Measurements from ENCODE around the gene CDH23.
A peak's percentile ranks its signal among the peaks of the same experiment; 100 is the strongest.

The CDH23 gene

DNA sequence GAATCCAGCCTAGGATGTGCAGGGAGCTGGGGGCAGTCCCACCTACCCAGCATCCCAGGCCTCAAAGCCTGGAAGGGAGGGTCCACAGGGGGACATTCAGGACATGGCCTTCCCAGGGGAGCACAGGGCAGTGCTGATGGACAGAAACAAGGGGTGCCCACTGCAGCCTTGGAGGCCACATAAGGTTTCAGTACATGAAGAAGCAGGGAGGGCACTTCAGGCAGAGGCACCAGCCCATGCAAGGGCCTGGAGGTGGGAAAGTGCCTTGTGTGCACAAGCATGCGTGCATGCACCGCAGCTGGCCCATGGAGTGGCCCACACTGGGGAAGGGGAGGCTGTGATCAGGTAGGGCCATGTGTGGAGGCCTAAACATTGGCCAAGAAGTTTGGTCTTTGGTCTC, 313.8 kb downstream of the CDH23 start:
- 0 out of 2 replicates have a peak overlapping the region, but pooled peaks have one; percentile 22 for H3K27ac ChIP-seq
- ChIA-PET POLR2A (ENCODE audit: low non-redundant PET) (no interaction called here), CTCF (interaction anchor here (2.5 kb wide), 1 partner anchor 10 kb away, joined by 7 read pairs; no protein-coding TSS in a partner anchor)
- no peak for TF ChIP-seq CTCF (conservative IDR thresholded peaks at IDR 0.05; ENCODE audit: low read depth)
- DNase-seq (ENCODE audit: low spot score): no peak

DNA sequence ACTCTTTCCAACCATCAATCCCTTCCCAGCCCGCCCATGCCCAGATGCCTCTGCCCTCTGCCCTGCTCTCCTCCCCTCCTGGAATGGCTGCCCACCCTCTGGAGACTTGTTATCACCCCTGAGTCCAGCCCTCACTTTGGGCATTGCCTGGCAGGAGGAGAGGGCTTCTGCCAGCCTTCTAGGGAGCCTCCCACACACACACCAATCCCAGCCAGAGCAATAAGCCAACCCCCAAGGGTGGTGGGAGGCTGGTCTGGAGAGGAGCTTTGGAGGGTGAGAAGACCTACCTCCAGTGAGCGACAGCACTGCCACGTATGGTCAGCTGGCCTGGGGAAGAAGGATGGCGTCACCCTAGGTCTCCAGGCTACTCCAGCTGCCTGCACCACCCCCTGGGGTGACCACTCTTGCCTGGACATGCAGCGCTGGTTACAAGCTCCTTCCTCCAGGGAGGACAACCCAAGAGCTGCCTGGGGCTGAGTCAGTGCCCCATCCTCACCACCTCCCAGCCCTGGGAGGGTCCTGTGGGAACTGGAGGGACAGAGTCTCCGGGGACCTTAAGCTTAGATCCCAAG, 314.4 kb downstream of the CDH23 start:
- ChIA-PET POLR2A (ENCODE audit: low non-redundant PET) (no interaction called here), CTCF (interaction anchor here (0.6 to 2.5 kb wide), 3 partner anchors 10 to 185 kb away, joined by 3 to 7 read pairs (median 6); no protein-coding TSS in a partner anchor)
- DNase-seq (ENCODE audit: low spot score): no peak
- no peak for TF ChIP-seq CTCF (conservative IDR thresholded peaks at IDR 0.05; ENCODE audit: low read depth)
- H3K27ac ChIP-seq: peak overlapping the region; percentile 22

GRCh38 chr10:71712170-71712569, 315.4 kb downstream of the CDH23 start:
- POLR2A ChIA-PET (ENCODE audit: low non-redundant PET): no interaction called here
- no peak for TF ChIP-seq CTCF (conservative IDR thresholded peaks at IDR 0.05; ENCODE audit: low read depth)
- CTCF ChIA-PET: interaction anchor here (0.6 to 2.5 kb wide), 7 partner anchors 11 to 646 kb away, joined by 3 to 7 read pairs (median 4); no protein-coding TSS in a partner anchor
- DNase-seq (ENCODE audit: low spot score): no peak
- peak overlapping the region; percentile 84 for H3K27ac ChIP-seq

- peak overlapping the region; percentile 84 for H3K27ac ChIP-seq
- TF ChIP-seq CTCF (conservative IDR thresholded peaks at IDR 0.05; ENCODE audit: low read depth): no peak
- ChIA-PET CTCF (interaction anchor here (0.6 to 2.1 kb wide), 10 partner anchors 14 to 645 kb away, joined by 3 to 6 read pairs (median 4); partner anchors contain the start of gene SLC29A3), POLR2A (ENCODE audit: low non-redundant PET) (interaction anchor here (1.2 kb wide), 1 partner anchor 61 kb away, joined by 9 read pairs; the partner anchor contains the start of gene VSIR)
- DNase-seq (ENCODE audit: low spot score): no peak
Observed at GRCh38 chr10:71712572-71713134, 315.9 kb downstream of the CDH23 start.

DNA sequence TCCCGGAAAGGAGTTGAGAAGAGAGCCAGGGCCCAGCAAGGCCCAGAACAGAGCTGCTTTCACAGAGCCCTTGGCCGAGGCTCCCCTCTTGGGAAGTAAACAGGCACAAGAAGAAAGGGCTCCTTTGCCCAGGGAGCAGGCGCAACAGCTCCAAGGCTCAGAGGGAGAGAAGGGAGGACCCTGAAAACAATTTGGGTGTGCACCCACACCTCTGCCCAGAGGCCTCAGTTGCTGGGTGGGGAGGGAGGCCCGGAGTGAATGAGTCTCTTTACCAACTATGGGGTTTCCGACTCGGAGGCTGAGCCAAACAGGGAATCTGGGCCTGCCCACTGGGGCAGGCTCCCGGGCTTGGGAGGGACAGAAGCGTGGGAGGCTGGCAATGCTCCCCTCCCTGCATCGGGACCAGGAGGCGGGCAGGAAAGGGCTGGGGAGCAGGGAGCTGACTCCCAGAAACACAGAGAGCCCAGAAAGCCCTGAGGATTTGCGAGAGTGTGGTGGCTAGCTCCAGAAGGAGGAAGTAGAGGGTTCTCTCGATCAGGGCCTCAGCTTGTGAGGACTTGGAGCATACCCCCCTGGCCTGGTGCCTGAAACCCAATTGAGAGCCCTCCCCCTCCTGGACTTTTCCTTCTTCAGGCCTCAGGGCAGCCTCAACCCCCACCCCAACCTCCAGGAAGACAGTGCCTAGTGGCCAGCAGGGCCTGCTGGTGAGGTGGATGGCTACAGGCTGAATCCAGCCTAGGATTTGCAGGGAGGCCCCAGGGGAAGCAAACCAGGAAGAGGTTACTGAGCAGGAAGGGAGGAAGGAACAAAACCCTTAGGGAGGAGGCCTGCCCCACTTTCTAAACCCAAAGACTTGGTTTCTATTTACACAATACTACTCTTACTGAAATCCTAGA, 316.7 kb downstream of the CDH23 start:
- TF ChIP-seq CTCF (conservative IDR thresholded peaks at IDR 0.05; ENCODE audit: low read depth): no peak
- ChIA-PET POLR2A (ENCODE audit: low non-redundant PET) (interaction anchor here (1.2 kb wide), 1 partner anchor 60 kb away, joined by 9 read pairs; the partner anchor contains the start of gene VSIR), CTCF (interaction anchor here (0.6 to 2.1 kb wide), 8 partner anchors 14 to 443 kb away, joined by 3 to 6 read pairs (median 3); partner anchors contain the start of gene SLC29A3)
- peak overlapping the region; percentile 84 for H3K27ac ChIP-seq
- DNase-seq (ENCODE audit: low spot score): peak; percentile 94

GRCh38 chr10:71714031-71714410, 317.3 kb downstream of the CDH23 start:
- TF ChIP-seq CTCF (conservative IDR thresholded peaks at IDR 0.05; ENCODE audit: low read depth): no peak
- DNase-seq (ENCODE audit: low spot score): no peak
- POLR2A ChIA-PET (ENCODE audit: low non-redundant PET): interaction anchor here (1.2 kb wide), 1 partner anchor 60 kb away, joined by 9 read pairs; the partner anchor contains the start of gene VSIR
- H3K27ac ChIP-seq: peak overlapping the region; percentile 84
- CTCF ChIA-PET: interaction anchor here (0.7 to 2.1 kb wide), 4 partner anchors 15 to 395 kb away, joined by 3 to 10 read pairs (median 4); partner anchors contain the start of gene SLC29A3

All from RWPE1 (cell line).